ENCODE measurements around the gene AGMAT. TPM values are rescaled to one million over a fixed set of nuclear protein-coding genes. Genes with fewer than 3 reads are reported as not detected.

The AGMAT gene
- total and polyA plus RNA-seq, 2 of the 4 experiments (the other 2 are of a cell fraction), result 0.18 to 0.26 TPM

GRCh38 chr1:15573477-15573876, 11.4 kb downstream of the AGMAT start:
- Histone ChIP-seq H2BK20ac (ENCODE audit: low read depth, low read length) (no peak overlapping the region), H3K56ac (ENCODE audit: extremely low read depth, insufficient read depth, low read length) (no peak overlapping the region), H2AK5ac (ENCODE audit: low read depth, low read length) (no peak overlapping the region), H3K79me1 (ENCODE audit: low read depth in 1 of 2, low read length in 2 of 2) (0 out of 4 replicates have a peak, but pooled peaks cover 0 to 4% of the 10 kb centered on the region in 2 experiments), H3K14ac (replicated peaks; ENCODE audit: low read depth, low read length) (no peak overlapping the region), H4K5ac (ENCODE audit: low read depth, low read length) (no peak overlapping the region), H4K8ac (ENCODE audit: low read depth in 2 of 2, low read length in 2 of 2) (no peak overlapping the region), H3K36me3 (ENCODE audit: control insufficient read depth, insufficient read depth, low read length) (peaks cover 9% of the 10 kb centered on the region), H2BK120ac (ENCODE audit: low read depth, low read length) (no peak overlapping the region), H3K23ac (ENCODE audit: low read depth, low read length) (no peak overlapping the region), H3K9me1 (ENCODE audit: insufficient read depth, low read length) (no peaks in the 10 kb centered on the region; the same call in 1 of the 2 replicates), H2BK15ac (ENCODE audit: low read depth, low read length) (no peak overlapping the region), H4K20me1 (ENCODE audit: insufficient read depth, low read length) (no peaks in the 10 kb centered on the region), H3K27ac (ENCODE audit: insufficient read depth, low read length) (no peak overlapping the region), H3K4me3 (ENCODE audit: insufficient read depth, low read depth, low read length) (no peak overlapping the region), H3K27me3 (ENCODE audit: control insufficient read depth, insufficient read depth, low read length) (no peaks in the 10 kb centered on the region), H4K91ac (ENCODE audit: insufficient read depth, low read depth, low read length) (no peak overlapping the region), H3K9ac (ENCODE audit: low read depth, low read length) (no peak overlapping the region), H3K4ac (ENCODE audit: low read depth, low read length) (no peak overlapping the region), H3K4me2 (ENCODE audit: low read depth, low read length) (no peak overlapping the region), H2AFZ (replicated peaks; ENCODE audit: low read length, poor library complexity) (no peak overlapping the region), H3K9me3 (ENCODE audit: control insufficient read depth, insufficient read depth, low read length) (no peaks in the 10 kb centered on the region), H2AK9ac (replicated peaks; ENCODE audit: low read depth, low read length, poor library complexity) (no peak overlapping the region), H3K4me1 (ENCODE audit: control insufficient read depth, insufficient read depth, low read length) (no peaks in the 10 kb centered on the region), H2BK5ac (ENCODE audit: low read depth, low read length, poor library complexity, severe bottlenecking) (no peak overlapping the region), H3K18ac (ENCODE audit: low read depth, low read length) (no peak overlapping the region)
- 67% methylated on average over 3 of the region's 9 CpGs; no CpG with 5 or more reads in 1 of the 2 experiments for WGBS, 2 experiments (ENCODE audit: extremely low coverage in 2 of 2, insufficient read length in 1 of 2)
- TF ChIP-seq RCOR1 (IDR thresholded peaks at IDR 0.05; ENCODE audit: insufficient replicate concordance, low read length), result no peak
- TF ChIP-seq MXI1 (IDR thresholded peaks at IDR 0.05; ENCODE audit: borderline replicate concordance, low read depth, low read length), result no peak
- no peak for TF ChIP-seq NFE2L2 (IDR thresholded peaks at IDR 0.05; ENCODE audit: low read depth, low read length)
- no peak for TF ChIP-seq ELK1 (IDR thresholded peaks at IDR 0.05; ENCODE audit: borderline replicate concordance, low read depth, low read length)
- no peak for TF ChIP-seq CTCF (conservative IDR thresholded peaks at IDR 0.05; ENCODE audit: low read depth, low read length)
- BruUV-seq (replicated peaks), result no TSS peak
- dilution Hi-C loops (cut with HindIII; ENCODE audit: low sequenced_read_pairs, unreplicated experiment) (no loop called here), in situ Hi-C loops (cut with MboI; ENCODE audit: low sequenced_read_pairs) (no loop called here), intact Hi-C loops (cut with micrococcal nuclease) (no loop called here)
- peak; percentile 28 for DNase-seq
- ATAC-seq (ENCODE audit: low read depth), result no peak
- ChIA-PET POLR2A (ENCODE audit: unreplicated experiment) (no interaction called here), CTCF (no interaction called here)

Data from IMR-90 (cell line).